OCI-LY1 (cell line): Measurements from ENCODE around the gene DOCK2.

Experiments used
- H2AFZ ChIP-seq: fragments of 200-600 bp; sonication (generic), shearing (Covaris generic); 2 replicates; pipeline ENCODE4 v1.6.0; 2014; ENCODE audit warnings: antibody characterized with exemption, mild to moderate bottlenecking, low read length
- H3F3A ChIP-seq: fragments of 200-600 bp; sonication (generic), shearing (Covaris generic); 2 replicates; pipeline ENCODE4 v1.6.0; 2014; ENCODE audit warnings: mild to moderate bottlenecking, antibody characterized with exemption, low read length, moderate library complexity; ENCODE audit not compliant: insufficient read depth
- H3K27ac ChIP-seq: fragments of 200-600 bp; sonication (generic); 2 replicates; pipeline ENCODE4 v1.5.1; 2014; ENCODE audit warnings: low read length, mixed run types, mild to moderate bottlenecking, low read depth; ENCODE audit not compliant: poor library complexity, severe bottlenecking
- H3K27me3 ChIP-seq: fragments of 200-600 bp; sonication (generic); 2 replicates; pipeline ENCODE4 v1.6.0; 2014; ENCODE audit warnings: antibody characterized with exemption, mild to moderate bottlenecking, low read length, moderate library complexity; ENCODE audit not compliant: insufficient read depth
- H3K36me3 ChIP-seq: fragments of 200-600 bp; sonication (generic); 2 replicates; pipeline ENCODE4 v1.6.1; 2014; ENCODE audit warnings: mild to moderate bottlenecking, antibody characterized with exemption, low read length, moderate library complexity, mixed read lengths; ENCODE audit not compliant: insufficient read depth
- H3K4me1 ChIP-seq: fragments of 200-600 bp; sonication (generic); 2 replicates; pipeline ENCODE4 v1.5.1; 2014; ENCODE audit warnings: mild to moderate bottlenecking, low read length, moderate library complexity; ENCODE audit not compliant: insufficient read depth, severe bottlenecking
- H3K4me2 ChIP-seq: fragments of 200-600 bp; sonication (generic), shearing (Covaris generic); 2 replicates; pipeline ENCODE4 v1.6.1; 2014; ENCODE audit warnings: low read length
- H3K4me3 ChIP-seq: fragments of 200-600 bp; sonication (generic); 2 replicates; pipeline ENCODE4 v1.5.1; 2014; ENCODE audit warnings: low read length, low read depth, mild to moderate bottlenecking, mixed read lengths; ENCODE audit not compliant: poor library complexity, severe bottlenecking
- H3K79me2 ChIP-seq: fragments of 200-600 bp; shearing (Covaris generic); 2 replicates; pipeline ENCODE4 v1.6.1; 2016; ENCODE audit warnings: mixed run types, low read length, mixed read lengths; ENCODE audit not compliant: insufficient read depth
- H3K9ac ChIP-seq: fragments of 200-600 bp; sonication (generic), shearing (Covaris generic); 2 replicates; pipeline ENCODE4 v1.6.1; 2014; ENCODE audit warnings: mild to moderate bottlenecking, low read length, mixed read lengths
- H3K9me2 ChIP-seq: fragments of 200-600 bp; sonication (generic), shearing (Covaris generic); 2 replicates; pipeline ENCODE4 v1.6.1; 2014; ENCODE audit warnings: low read depth, mild to moderate bottlenecking, low read length, mixed read lengths
- H3K9me3 ChIP-seq: fragments of 200-600 bp; shearing (Covaris generic); 2 replicates; pipeline ENCODE4 v1.6.1; 2014; ENCODE audit warnings: low read length, mixed read lengths
- H4K20me1 ChIP-seq: fragments of 200-600 bp; sonication (generic), shearing (Covaris generic); 2 replicates; pipeline ENCODE4 v1.6.0; 2016; ENCODE audit warnings: mild to moderate bottlenecking, low read length; ENCODE audit not compliant: insufficient read depth
- EZH2 ChIP-seq: fragments of 200-600 bp; sonication (generic), shearing (Covaris generic); IDR thresholded peaks from 2 replicates; pipeline ENCODE4 v1.8.0; 2017; ENCODE audit warnings: borderline replicate concordance, mixed run types, mild to moderate bottlenecking, antibody characterized with exemption, low read length, moderate library complexity, mixed read lengths
- TF ChIP-seq, protein P1 (sequence below): fragments of 200-600 bp; sonication (generic), shearing (Covaris generic); IDR thresholded peaks from 2 replicates; pipeline ENCODE4 v1.5.1; 2017; ENCODE audit warnings: mild to moderate bottlenecking, antibody characterized with exemption, low read length, moderate library complexity, mixed read lengths

The DOCK2 gene

DNA sequence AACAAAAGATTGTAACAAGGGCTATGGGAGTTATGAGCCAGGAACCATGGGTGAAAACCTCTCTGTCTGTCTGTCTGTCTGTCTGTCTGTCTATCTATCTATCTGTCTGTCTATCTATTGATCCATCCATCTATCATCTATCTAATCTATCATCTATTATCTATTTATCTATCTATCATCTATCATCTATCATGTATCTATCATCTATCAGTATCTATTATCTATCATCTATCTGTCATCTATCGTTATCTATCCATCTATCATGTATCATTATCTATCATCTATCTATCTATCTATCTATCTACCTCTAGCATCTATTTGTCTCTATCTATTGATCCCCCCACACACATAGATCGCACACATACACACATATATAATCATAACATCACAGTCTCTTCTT is 230.3 kb downstream of the DOCK2 start:
- Histone ChIP-seq H3K4me1 (no peaks in the 10 kb centered on the region), H4K20me1 (no peaks in the 10 kb centered on the region), H3K79me2 (no peaks in the 10 kb centered on the region), H3K9ac (no peak overlapping the region), H2AFZ (no peak overlapping the region), H3F3A (no peaks in the 10 kb centered on the region), H3K9me2 (no peaks in the 10 kb centered on the region), H3K27me3 (no peaks in the 10 kb centered on the region), H3K27ac (no peak overlapping the region), H3K9me3 (no peaks in the 10 kb centered on the region), H3K4me2 (no peak overlapping the region), H3K36me3 (peaks cover 15% of the 10 kb centered on the region; the same call in 1 of the 2 replicates), H3K4me3 (no peak overlapping the region)
- TF ChIP-seq EZH2, result no peak
- TF ChIP-seq, protein P1, sequence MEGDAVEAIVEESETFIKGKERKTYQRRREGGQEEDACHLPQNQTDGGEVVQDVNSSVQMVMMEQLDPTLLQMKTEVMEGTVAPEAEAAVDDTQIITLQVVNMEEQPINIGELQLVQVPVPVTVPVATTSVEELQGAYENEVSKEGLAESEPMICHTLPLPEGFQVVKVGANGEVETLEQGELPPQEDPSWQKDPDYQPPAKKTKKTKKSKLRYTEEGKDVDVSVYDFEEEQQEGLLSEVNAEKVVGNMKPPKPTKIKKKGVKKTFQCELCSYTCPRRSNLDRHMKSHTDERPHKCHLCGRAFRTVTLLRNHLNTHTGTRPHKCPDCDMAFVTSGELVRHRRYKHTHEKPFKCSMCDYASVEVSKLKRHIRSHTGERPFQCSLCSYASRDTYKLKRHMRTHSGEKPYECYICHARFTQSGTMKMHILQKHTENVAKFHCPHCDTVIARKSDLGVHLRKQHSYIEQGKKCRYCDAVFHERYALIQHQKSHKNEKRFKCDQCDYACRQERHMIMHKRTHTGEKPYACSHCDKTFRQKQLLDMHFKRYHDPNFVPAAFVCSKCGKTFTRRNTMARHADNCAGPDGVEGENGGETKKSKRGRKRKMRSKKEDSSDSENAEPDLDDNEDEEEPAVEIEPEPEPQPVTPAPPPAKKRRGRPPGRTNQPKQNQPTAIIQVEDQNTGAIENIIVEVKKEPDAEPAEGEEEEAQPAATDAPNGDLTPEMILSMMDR, result no peak

DNA sequence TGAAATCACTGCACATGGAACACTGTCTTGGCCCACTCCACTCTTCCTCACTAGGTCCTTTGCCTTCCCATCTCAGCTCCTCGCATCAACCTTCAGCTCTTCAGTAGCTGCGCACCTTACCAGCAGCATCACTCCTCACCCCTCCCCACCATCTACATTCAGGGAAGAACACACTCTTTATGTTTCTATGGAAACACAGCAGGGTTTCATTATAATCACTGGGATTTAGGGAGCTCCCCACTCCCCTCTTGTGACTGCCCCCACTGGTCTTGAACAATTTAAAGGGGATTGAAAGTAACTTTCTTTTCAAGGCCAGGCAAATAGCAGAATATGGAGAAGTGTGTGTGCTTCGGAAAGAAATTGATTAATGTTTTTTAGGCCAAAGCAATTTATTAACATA is 232.0 kb downstream of the DOCK2 start:
- no peak overlapping the region for H3K27ac ChIP-seq
- peaks cover 17% of the 10 kb centered on the region; the same call in 1 of the 2 replicates for H3K36me3 ChIP-seq
- no peak overlapping the region for H3K9ac ChIP-seq
- TF ChIP-seq EZH2, result no peak
- TF ChIP-seq, protein P1, result no peak
- no peaks in the 10 kb centered on the region for H3K79me2 ChIP-seq
- no peak overlapping the region for H2AFZ ChIP-seq
- no peaks in the 10 kb centered on the region for H3K27me3 ChIP-seq
- H4K20me1 ChIP-seq, result no peaks in the 10 kb centered on the region
- H3K4me3 ChIP-seq, result no peak overlapping the region
- no peaks in the 10 kb centered on the region for H3K9me2 ChIP-seq
- H3K4me1 ChIP-seq, result no peaks in the 10 kb centered on the region
- H3K9me3 ChIP-seq, result no peaks in the 10 kb centered on the region
- no peaks in the 10 kb centered on the region for H3F3A ChIP-seq
- H3K4me2 ChIP-seq, result no peak overlapping the region

DNA sequence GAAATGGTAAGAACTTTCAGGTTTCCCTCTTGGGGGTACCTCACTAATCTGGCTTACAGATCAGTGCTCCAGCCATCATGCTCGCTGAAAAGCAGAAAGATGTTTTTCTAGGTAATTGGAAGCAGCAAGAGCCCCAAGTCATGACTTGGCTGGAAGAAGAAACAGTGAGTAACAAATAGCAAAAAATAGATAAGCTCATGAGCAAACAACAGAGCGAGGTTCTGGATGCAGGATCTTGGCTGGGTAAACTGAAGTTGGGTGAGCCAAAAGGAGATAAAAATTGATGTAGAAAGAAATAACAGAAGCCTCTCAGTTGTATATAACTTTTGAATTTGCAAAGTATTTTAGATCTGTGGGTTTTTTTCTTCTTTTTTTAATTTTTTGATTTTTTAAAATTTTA is 233.1 kb downstream of the DOCK2 start:
- TF ChIP-seq, protein P1, result no peak
- TF ChIP-seq EZH2, result no peak
- no peaks in the 10 kb centered on the region for H3K9me3 ChIP-seq
- H2AFZ ChIP-seq, result no peak overlapping the region
- no peaks in the 10 kb centered on the region for H4K20me1 ChIP-seq
- no peaks in the 10 kb centered on the region for H3K4me1 ChIP-seq
- H3K9me2 ChIP-seq, result no peaks in the 10 kb centered on the region
- no peaks in the 10 kb centered on the region for H3K27me3 ChIP-seq
- no peak overlapping the region for H3K27ac ChIP-seq
- no peaks in the 10 kb centered on the region for H3K79me2 ChIP-seq
- H3K4me3 ChIP-seq, result no peak overlapping the region
- H3F3A ChIP-seq, result no peaks in the 10 kb centered on the region
- no peak overlapping the region for H3K4me2 ChIP-seq
- peaks cover 17% of the 10 kb centered on the region; the same call in 1 of the 2 replicates for H3K36me3 ChIP-seq
- H3K9ac ChIP-seq, result no peak overlapping the region
